ENCODE data around the gene TMTC1.
A peak's percentile ranks its signal among the peaks of the same experiment; 100 is the strongest.

Gene TMTC1

GRCh38 chr12:29792853-29793252, 9.1 kb upstream of the TMTC1 start:
- Mint-ChIP-seq H3K4me3 (no peak overlapping the region), H3K27me3 (ENCODE audit: low read depth) (no peaks in the 10 kb centered on the region), H3K27ac (no peak overlapping the region), H3K4me1 (ENCODE audit: low read depth) (no peaks in the 10 kb centered on the region), H3K36me3 (ENCODE audit: low read depth) (no peaks in the 10 kb centered on the region), H3K9me3 (peaks cover 15% of the 10 kb centered on the region)
- DNase-seq (ENCODE audit: low spot score): no peak

- no peaks in the 10 kb centered on the region for H3K36me3 Mint-ChIP-seq (ENCODE audit: low read depth)
- peaks cover 15% of the 10 kb centered on the region for H3K9me3 Mint-ChIP-seq
- H3K27me3 Mint-ChIP-seq (ENCODE audit: low read depth): no peaks in the 10 kb centered on the region
- no peaks in the 10 kb centered on the region for H3K4me1 Mint-ChIP-seq (ENCODE audit: low read depth)
- no peak overlapping the region for H3K4me3 Mint-ChIP-seq
- DNase-seq (ENCODE audit: low spot score): no peak
- H3K27ac Mint-ChIP-seq: no peak overlapping the region
These were observed 8.4 kb upstream of the TMTC1 start for GRCh38 chr12:29792132-29792531.

- Mint-ChIP-seq H3K36me3 (ENCODE audit: low read depth) (no peaks in the 10 kb centered on the region), H3K27ac (no peak overlapping the region), H3K27me3 (ENCODE audit: low read depth) (peaks cover 45% of the 10 kb centered on the region), H3K9me3 (no peaks in the 10 kb centered on the region), H3K4me1 (ENCODE audit: low read depth) (peaks cover 10% of the 10 kb centered on the region), H3K4me3 (peak overlapping the region; percentile 71)
- DNase-seq (ENCODE audit: low spot score): peak; percentile 6
These were observed 620 bp downstream of the TMTC1 start for GRCh38 chr12:29782871-29783772.

- peaks cover 10% of the 10 kb centered on the region for H3K4me1 Mint-ChIP-seq (ENCODE audit: low read depth)
- H3K9me3 Mint-ChIP-seq: no peaks in the 10 kb centered on the region
- H3K27me3 Mint-ChIP-seq (ENCODE audit: low read depth): peaks cover 45% of the 10 kb centered on the region
- no peak overlapping the region for H3K27ac Mint-ChIP-seq
- H3K4me3 Mint-ChIP-seq: peak overlapping the region; percentile 71
- DNase-seq (ENCODE audit: low spot score): peak; percentile 22
- no peaks in the 10 kb centered on the region for H3K36me3 Mint-ChIP-seq (ENCODE audit: low read depth)
These were observed 1.4 kb downstream of the TMTC1 start for GRCh38 chr12:29782285-29782870.

- no peak for DNase-seq (ENCODE audit: low spot score)
- Mint-ChIP-seq H3K4me1 (ENCODE audit: low read depth) (peaks cover 10% of the 10 kb centered on the region), H3K27ac (no peak overlapping the region), H3K4me3 (peak overlapping the region; percentile 71), H3K27me3 (ENCODE audit: low read depth) (peaks cover 45% of the 10 kb centered on the region), H3K9me3 (peaks cover under 1% of the 10 kb centered on the region), H3K36me3 (ENCODE audit: low read depth) (no peaks in the 10 kb centered on the region)
These were observed 2.0 kb downstream of the TMTC1 start for GRCh38 chr12:29781705-29782266.

GRCh38 chr12:29781188-29781587, 2.6 kb downstream of the TMTC1 start:
- peaks cover 4% of the 10 kb centered on the region for H3K9me3 Mint-ChIP-seq
- H3K27me3 Mint-ChIP-seq (ENCODE audit: low read depth): peaks cover 45% of the 10 kb centered on the region
- DNase-seq (ENCODE audit: low spot score): no peak
- no peak overlapping the region for H3K27ac Mint-ChIP-seq
- H3K4me1 Mint-ChIP-seq (ENCODE audit: low read depth): peaks cover 10% of the 10 kb centered on the region
- no peak overlapping the region for H3K4me3 Mint-ChIP-seq
- no peaks in the 10 kb centered on the region for H3K36me3 Mint-ChIP-seq (ENCODE audit: low read depth)

GRCh38 chr12:29780084-29780483, 3.7 kb downstream of the TMTC1 start:
- H3K9me3 Mint-ChIP-seq: peaks cover 14% of the 10 kb centered on the region
- peaks cover 34% of the 10 kb centered on the region for H3K27me3 Mint-ChIP-seq (ENCODE audit: low read depth)
- DNase-seq (ENCODE audit: low spot score): no peak
- no peak overlapping the region for H3K4me3 Mint-ChIP-seq
- H3K4me1 Mint-ChIP-seq (ENCODE audit: low read depth): peaks cover 10% of the 10 kb centered on the region
- H3K36me3 Mint-ChIP-seq (ENCODE audit: low read depth): no peaks in the 10 kb centered on the region
- no peak overlapping the region for H3K27ac Mint-ChIP-seq

- no peak for DNase-seq (ENCODE audit: low spot score)
- Mint-ChIP-seq H3K4me3 (no peak overlapping the region), H3K36me3 (ENCODE audit: low read depth) (no peaks in the 10 kb centered on the region), H3K27me3 (ENCODE audit: low read depth) (peaks cover 27% of the 10 kb centered on the region), H3K4me1 (ENCODE audit: low read depth) (peaks cover 10% of the 10 kb centered on the region), H3K9me3 (peaks cover 25% of the 10 kb centered on the region), H3K27ac (no peak overlapping the region)
These were observed 5.2 kb downstream of the TMTC1 start for GRCh38 chr12:29778531-29778930.

GRCh38 chr12:29773076-29773475, 10.7 kb downstream of the TMTC1 start:
- Mint-ChIP-seq H3K27ac (no peak overlapping the region), H3K27me3 (ENCODE audit: low read depth) (no peaks in the 10 kb centered on the region)
- no peak for DNase-seq (ENCODE audit: low spot score)

GRCh38 chr12:29771786-29772185, 12.0 kb downstream of the TMTC1 start:
- H3K27me3 Mint-ChIP-seq (ENCODE audit: low read depth): no peaks in the 10 kb centered on the region
- no peak for DNase-seq (ENCODE audit: low spot score)
- H3K27ac Mint-ChIP-seq: no peak overlapping the region
- H3K9me3 Mint-ChIP-seq: peaks cover 25% of the 10 kb centered on the region
- H3K4me3 Mint-ChIP-seq: no peak overlapping the region
- no peaks in the 10 kb centered on the region for H3K36me3 Mint-ChIP-seq (ENCODE audit: low read depth)
- no peaks in the 10 kb centered on the region for H3K4me1 Mint-ChIP-seq (ENCODE audit: low read depth)

More at GRCh38 chr12:29773076-29773475, 10.7 kb downstream of the TMTC1 start:
- Mint-ChIP-seq H3K4me3 (no peak overlapping the region), H3K36me3 (ENCODE audit: low read depth) (no peaks in the 10 kb centered on the region), H3K9me3 (peaks cover 25% of the 10 kb centered on the region), H3K4me1 (ENCODE audit: low read depth) (no peaks in the 10 kb centered on the region)

GRCh38 chr12:29771165-29771564, 12.6 kb downstream of the TMTC1 start:
- Mint-ChIP-seq H3K27ac (no peak overlapping the region), H3K36me3 (ENCODE audit: low read depth) (no peaks in the 10 kb centered on the region), H3K9me3 (peaks cover 21% of the 10 kb centered on the region), H3K4me1 (ENCODE audit: low read depth) (no peaks in the 10 kb centered on the region), H3K27me3 (ENCODE audit: low read depth) (no peaks in the 10 kb centered on the region), H3K4me3 (no peak overlapping the region)
- DNase-seq (ENCODE audit: low spot score): no peak

GRCh38 chr12:29769162-29769858, 14.4 kb downstream of the TMTC1 start:
- no peak overlapping the region for H3K27ac Mint-ChIP-seq
- no peaks in the 10 kb centered on the region for H3K27me3 Mint-ChIP-seq (ENCODE audit: low read depth)
- H3K9me3 Mint-ChIP-seq: peaks cover 4% of the 10 kb centered on the region
- H3K36me3 Mint-ChIP-seq (ENCODE audit: low read depth): no peaks in the 10 kb centered on the region
- DNase-seq (ENCODE audit: low spot score): no peak
- no peaks in the 10 kb centered on the region for H3K4me1 Mint-ChIP-seq (ENCODE audit: low read depth)
- H3K4me3 Mint-ChIP-seq: no peak overlapping the region

- Mint-ChIP-seq H3K27ac (no peak overlapping the region), H3K4me1 (ENCODE audit: low read depth) (no peaks in the 10 kb centered on the region), H3K36me3 (ENCODE audit: low read depth) (no peaks in the 10 kb centered on the region), H3K4me3 (no peak overlapping the region), H3K27me3 (ENCODE audit: low read depth) (no peaks in the 10 kb centered on the region), H3K9me3 (no peaks in the 10 kb centered on the region)
- no peak for DNase-seq (ENCODE audit: low spot score)
These were observed 15.4 kb downstream of the TMTC1 start for GRCh38 chr12:29768372-29768771.

- Mint-ChIP-seq H3K27me3 (ENCODE audit: low read depth) (no peaks in the 10 kb centered on the region), H3K27ac (no peak overlapping the region), H3K9me3 (no peaks in the 10 kb centered on the region), H3K36me3 (ENCODE audit: low read depth) (no peaks in the 10 kb centered on the region), H3K4me1 (ENCODE audit: low read depth) (no peaks in the 10 kb centered on the region), H3K4me3 (no peak overlapping the region)
- DNase-seq (ENCODE audit: low spot score): no peak
These were observed 20.4 kb downstream of the TMTC1 start for GRCh38 chr12:29763301-29763683.

Measured in T-helper 2 cell treated with Interferon-gamma antibody and Interleukin-4, amounts not matched to agents 5 μg/mL and 100 μg/mL, for 36 hours (primary cell).